H1 (cell line): ENCODE measurements around the gene OGFR. TPM values are rescaled to one million over a fixed set of nuclear protein-coding genes. Genes with fewer than 3 reads are reported as not detected.

ENCODE experiments used
- CTCF ChIA-PET: fragments of 300-600 bp; sonication (Branson Sonifier 250); formaldehyde crosslinking; loops from one replicate; lab custom pipeline; 2021; ENCODE audit not compliant: partially characterized antibody; lab: Charles Lee
- POLR2A ChIA-PET: fragments of 300-600 bp; sonication (Branson Sonifier 250); formaldehyde crosslinking; loops from one replicate; lab custom pipeline; 2021; ENCODE audit warnings: inconsistent platforms; ENCODE audit not compliant: partially characterized antibody; lab: Charles Lee
- DNase-seq, 2 experiments: peaks; one replicate each; pipeline versions ENCODE4 v3.0.0 to v3.0.0-alpha.2; 2010 to 2022; ENCODE audit warnings: low spot score in 2 of 2, low read depth in 1 of 2, mixed read lengths in 1 of 2
- FAIRE-seq: peaks from 2 replicates; lab custom pipeline; 2011; peaks lifted over from hg19 to GRCh38; lab: Jason Lieb, UNC
- H2AFZ ChIP-seq: 2 replicates; pipeline ENCODE4 v1.8.1; 2012; ENCODE audit warnings: low read length, inconsistent platforms
- H2AK5ac ChIP-seq: 2 replicates; pipeline ENCODE4 v1.6.1; 2013; ENCODE audit warnings: low read depth, low read length
- H2BK120ac ChIP-seq: replicated peaks from 2 replicates; pipeline ENCODE3; 2013; ENCODE audit warnings: low read depth, low read length, inconsistent platforms
- H2BK12ac ChIP-seq: 2 replicates; pipeline ENCODE4 v1.6.1; 2013; ENCODE audit warnings: low read depth, low read length
- H2BK15ac ChIP-seq: 2 replicates; pipeline ENCODE4 v1.6.1; 2013; ENCODE audit warnings: low read length
- H2BK20ac ChIP-seq: 2 replicates; pipeline ENCODE4 v1.6.1; 2013; ENCODE audit warnings: low read length
- H2BK5ac ChIP-seq: 2 replicates; pipeline ENCODE4 v1.6.1; 2013; ENCODE audit warnings: low read depth, low read length
- H3K14ac ChIP-seq: 2 replicates; pipeline ENCODE4 v1.6.1; 2013; ENCODE audit warnings: inconsistent platforms; ENCODE audit not compliant: insufficient read length
- H3K18ac ChIP-seq: 2 replicates; pipeline ENCODE4 v1.6.1; 2013; ENCODE audit warnings: low read length; ENCODE audit errors: extremely low read depth
- H3K23ac ChIP-seq: 2 replicates; pipeline ENCODE4 v1.6.1; 2013; ENCODE audit warnings: inconsistent platforms; ENCODE audit not compliant: insufficient read length
- H3K23me2 ChIP-seq: 2 replicates; pipeline ENCODE4 v1.6.1; 2013; ENCODE audit warnings: low read depth, low read length
- H3K27ac ChIP-seq: 2 replicates; pipeline ENCODE4 v1.6.1; 2011; ENCODE audit warnings: low read depth, low read length, inconsistent platforms
- H3K27me3 ChIP-seq, 4 experiments: replicated peaks in 1 of 4; 1 replicate in 1 of 4; 2 replicates in 3 of 4; pipeline versions ENCODE4 v1.6.1 to v1.8.1; 2011 to 2013; ENCODE audit warnings: low read length in 3 of 4, mild to moderate bottlenecking in 3 of 4, inconsistent platforms in 2 of 4, mixed read lengths in 2 of 4, moderate library complexity in 1 of 4; ENCODE audit not compliant: control insufficient read depth in 3 of 4, insufficient read depth in 3 of 4; ENCODE audit errors: extremely low read depth in 1 of 4
- H3K36me3 ChIP-seq, 4 experiments: 2 replicates each; pipeline versions ENCODE4 v1.6.1 to v1.8.1; 2011 to 2013; ENCODE audit warnings: mild to moderate bottlenecking in 4 of 4, low read length in 3 of 4, moderate library complexity in 2 of 4, control low read depth in 1 of 4, inconsistent platforms in 1 of 4; ENCODE audit not compliant: insufficient read depth in 4 of 4, control insufficient read depth in 2 of 4
- H3K4ac ChIP-seq: replicated peaks from 2 replicates; pipeline ENCODE3; 2013; ENCODE audit warnings: low read length, low read depth, mixed read lengths, inconsistent platforms; ENCODE audit not compliant: insufficient read length
- H3K4me1 ChIP-seq, 4 experiments: replicated peaks in 1 of 4; 1 replicate in 1 of 4; 2 replicates in 3 of 4; pipeline versions ENCODE4 v1.6.1 to v1.8.1; 2011 to 2013; ENCODE audit warnings: low read length in 3 of 4, inconsistent platforms in 2 of 4, mixed read lengths in 1 of 4; ENCODE audit not compliant: insufficient read depth in 4 of 4, control insufficient read depth in 3 of 4
- H3K4me2 ChIP-seq, 2 experiments: 2 replicates each; pipeline versions ENCODE4 v1.6.1 to v1.8.1; 2011 to 2013; ENCODE audit warnings: low read depth in 2 of 2, low read length in 2 of 2, control low read depth in 1 of 2, inconsistent platforms in 1 of 2, mild to moderate bottlenecking in 1 of 2; ENCODE audit not compliant: insufficient read depth in 1 of 2
- H3K4me3 ChIP-seq, 4 experiments: fragments of 200-600, 300-600 bp in 1 of 4; sonication (generic), shearing (Covaris generic), sonication (Bioruptor Twin) in 1 of 4; 2 replicates each; pipeline versions ENCODE4 v1.5.1 to v1.8.1; 2011 to 2016; ENCODE audit warnings: low read length in 4 of 4, low read depth in 3 of 4, control low read depth in 2 of 4, inconsistent platforms in 2 of 4, mild to moderate bottlenecking in 2 of 4, mixed read lengths in 1 of 4, moderate library complexity in 1 of 4; ENCODE audit not compliant: insufficient read depth in 2 of 4; ENCODE audit errors: extremely low read depth in 1 of 4
- H3K56ac ChIP-seq: replicated peaks from 2 replicates; pipeline ENCODE3; 2013; ENCODE audit warnings: low read depth, mild to moderate bottlenecking, mixed read lengths, low read length, inconsistent platforms; ENCODE audit not compliant: insufficient read length
- H3K79me1 ChIP-seq: 2 replicates; pipeline ENCODE4 v1.6.1; 2013; ENCODE audit warnings: low read depth, low read length, control low read depth
- H3K79me2 ChIP-seq, 2 experiments: 2 replicates each; pipeline versions ENCODE4 v1.6.1 to v1.8.1; 2012 to 2013; ENCODE audit warnings: low read length in 2 of 2, mild to moderate bottlenecking in 2 of 2, inconsistent platforms in 1 of 2; ENCODE audit not compliant: insufficient read depth in 2 of 2, control insufficient read depth in 1 of 2
- H3K9ac ChIP-seq, 4 experiments: replicated peaks in 1 of 4; 1 replicate in 1 of 4; 2 replicates in 3 of 4; pipeline versions ENCODE4 v1.6.1 to v1.8.1; 2011 to 2013; ENCODE audit warnings: low read depth in 3 of 4, low read length in 3 of 4, control low read depth in 2 of 4, mild to moderate bottlenecking in 2 of 4, moderate library complexity in 2 of 4, inconsistent platforms in 1 of 4; ENCODE audit errors: extremely low read depth in 1 of 4
- H3K9me3 ChIP-seq, 2 experiments: 2 replicates each; pipeline versions ENCODE4 v1.6.1 to v1.8.1; 2012 to 2013; ENCODE audit warnings: mild to moderate bottlenecking in 2 of 2, moderate library complexity in 2 of 2, control low read depth in 1 of 2, inconsistent platforms in 1 of 2, low read depth in 1 of 2, low read length in 1 of 2, mixed read lengths in 1 of 2; ENCODE audit not compliant: insufficient read depth in 2 of 2
- H4K20me1 ChIP-seq, 2 experiments: replicated peaks in 1 of 2; 2 replicates each; pipeline versions ENCODE3 to v1.8.1; 2011 to 2013; ENCODE audit warnings: inconsistent platforms in 2 of 2, low read length in 2 of 2, mild to moderate bottlenecking in 1 of 2; ENCODE audit not compliant: insufficient read depth in 2 of 2, control insufficient read depth in 1 of 2
- H4K5ac ChIP-seq: 2 replicates; pipeline ENCODE4 v1.6.1; 2013; ENCODE audit warnings: low read length, low read depth, mixed read lengths, inconsistent platforms; ENCODE audit not compliant: insufficient read length
- H4K8ac ChIP-seq: 2 replicates; pipeline ENCODE4 v1.8.0; 2013; ENCODE audit warnings: mild to moderate bottlenecking, moderate library complexity, low read length, inconsistent platforms; ENCODE audit not compliant: insufficient read depth; ENCODE audit errors: extremely low read depth
- H4K91ac ChIP-seq: replicated peaks from 2 replicates; pipeline ENCODE3; 2013; ENCODE audit warnings: low read length, mixed read lengths, inconsistent platforms; ENCODE audit not compliant: insufficient read length
- CHD2 ChIP-seq: IDR thresholded peaks from 2 replicates; pipeline ENCODE4 v1.6.1; 2012; ENCODE audit warnings: low read length, improper control_type of control experiment
- CTCF ChIP-seq, 3 experiments: IDR thresholded peaks; 1 replicate in 2 of 3; 2 replicates in 1 of 3; pipeline versions ENCODE4 v1.5.1 to v1.6.1; 2011; ENCODE audit warnings: low read length in 3 of 3, mild to moderate bottlenecking in 3 of 3, inconsistent platforms in 2 of 3, low read depth in 1 of 3, moderate library complexity in 1 of 3; ENCODE audit not compliant: insufficient read depth in 1 of 3; ENCODE audit errors: control extremely low read depth in 1 of 3
- KDM4A ChIP-seq: IDR thresholded peaks from one replicate; pipeline ENCODE4 v1.7.1; 2012; ENCODE audit warnings: low read depth, mild to moderate bottlenecking, moderate library complexity, low read length, inconsistent platforms; ENCODE audit not compliant: severe bottlenecking
- POU5F1 ChIP-seq: IDR thresholded peaks from 2 replicates; pipeline ENCODE4 v1.6.1; 2011; ENCODE audit warnings: low read depth, mild to moderate bottlenecking, low read length, moderate library complexity
- RAD21 ChIP-seq, 2 experiments: IDR thresholded peaks in 1 of 2; conservative IDR thresholded peaks in 1 of 2; 2 replicates each; pipeline ENCODE4 v1.6.1; 2011; ENCODE audit warnings: low read depth in 2 of 2, low read length in 2 of 2, improper control_type of control experiment in 1 of 2, inconsistent platforms in 1 of 2, mild to moderate bottlenecking in 1 of 2, moderate library complexity in 1 of 2
- SAP30 ChIP-seq: fragments of 300-600 bp; sonication (generic); IDR thresholded peaks from 2 replicates; pipeline ENCODE4 v1.7.1; 2012; ENCODE audit warnings: low read length, moderate library complexity, mild to moderate bottlenecking, inconsistent platforms; ENCODE audit not compliant: insufficient read depth, insufficient replicate concordance
- SUZ12 ChIP-seq: fragments of 200-600 bp; sonication (generic); IDR thresholded peaks from 2 replicates; pipeline ENCODE4 v1.6.1; 2012; ENCODE audit warnings: mild to moderate bottlenecking, inconsistent platforms, low read length, moderate library complexity, mixed read lengths
- YY1 ChIP-seq: IDR thresholded peaks from 2 replicates; pipeline ENCODE4 v1.6.1; 2011; ENCODE audit warnings: low read depth, mild to moderate bottlenecking, low read length
- ZNF274 ChIP-seq: IDR thresholded peaks from 2 replicates; pipeline ENCODE4 v1.7.0; 2012; ENCODE audit warnings: low read length, borderline replicate concordance; ENCODE audit errors: extremely low read depth
- WGBS, 2 experiments: shearing (Covaris generic) in 1 of 2; methylation state at CpG; one replicate each; pipeline versions ENCODE4 v1.1.6 to v1.1.7; 2013 to 2015; ENCODE audit warnings: low lambda C conversion rate in 2 of 2, mixed read lengths in 2 of 2, inconsistent platforms in 1 of 2, low coverage in 1 of 2, missing lambda C conversion rate in 1 of 2; ENCODE audit not compliant: insufficient replicate concordance in 2 of 2, insufficient coverage in 1 of 2, insufficient read length in 1 of 2; ENCODE audit errors: extremely low coverage in 1 of 2, missing lambda C conversion rate in 1 of 2; 5-methylcytosine and 5-hydroxymethylcytosine counted together
- polyA plus RNA-seq, 7 experiments: library from polyadenylated mRNA; depleted of rRNA in 3 of 7; stranded (reverse) in 5 of 7; unstranded in 2 of 7; fragments of >200 nt in 5 of 7; fragments of 200-250 nt in 2 of 7; gene quantifications; 1 replicate in 5 of 7; 2 replicates in 1 of 7; 4 replicates in 1 of 7; pipeline versions ENCODE4 v1.2.1 to v1.2.3, GENCODE V29; 2011 to 2013; ENCODE audit warnings: missing spikeins in 2 of 7, mixed read lengths in 2 of 7
- total RNA-seq: library from RNA; stranded (reverse); fragmentation: NEBNext Ultra II Directional; extraction: Animal tissue kit (Norgen Biotek cat#: 25700); gene quantifications from 2 replicates; pipeline ENCODE4 v1.2.1, GENCODE V29; 2021

Gene OGFR
- total and polyA plus RNA-seq, 2 of the 8 experiments (the other 6 are each of a cell fraction or from before 2014, with no cell fraction given): 13.9 to 25.1 TPM

- H3K79me1 ChIP-seq: peaks cover 2% of the 10 kb centered on the region; the same call in 1 of the 2 replicates
- ChIA-PET CTCF (interaction anchor here (1.2 kb wide), 1 partner anchor 9 kb away, joined by 3 read pairs; no protein-coding TSS in a partner anchor), POLR2A (interaction anchor here (1.2 to 1.8 kb wide), 5 partner anchors 8 to 36 kb away, joined by 3 to 10 read pairs (median 3); partner anchors contain the start of gene TCFL5)
- H3K23me2 ChIP-seq: no peaks in the 10 kb centered on the region
- no peak overlapping the region for H2BK120ac ChIP-seq
- H2BK20ac ChIP-seq: no peak overlapping the region
- H3K23ac ChIP-seq: no peak overlapping the region
- no peak overlapping the region for H3K4me3 ChIP-seq
- H2BK5ac ChIP-seq: no peak overlapping the region
- H4K5ac ChIP-seq: no peak overlapping the region
- peak overlapping the region; percentile 51; the same call in 1 of the 2 replicates for H4K8ac ChIP-seq
- H3K27me3 ChIP-seq: no peaks in the 10 kb centered on the region
- H2BK15ac ChIP-seq: no peak overlapping the region
- H2AFZ ChIP-seq: no peak overlapping the region
- no peak overlapping the region for H3K56ac ChIP-seq
- H3K27ac ChIP-seq: no peak overlapping the region
- no peaks in the 10 kb centered on the region for H3K79me2 ChIP-seq
- no peak for FAIRE-seq
- H4K20me1 ChIP-seq: peaks cover 8 to 9% of the 10 kb centered on the region in 2 experiments
- H4K91ac ChIP-seq: no peak overlapping the region
- no peaks in the 10 kb centered on the region for H3K9me3 ChIP-seq
- no peak overlapping the region for H3K18ac ChIP-seq
- peaks cover 0 to 28% (median 13%) of the 10 kb centered on the region in 4 experiments; a peak in 6 of 8 replicates for H3K36me3 ChIP-seq
- H3K4me1 ChIP-seq: no peaks in the 10 kb centered on the region
- 91% methylated on average over 22 of the region's 22 CpGs; no CpG with 5 or more reads in 1 of the 2 experiments for WGBS, 2 experiments
- H2AK5ac ChIP-seq: no peak overlapping the region
- H3K4me2 ChIP-seq: no peak overlapping the region
- no peak overlapping the region for H3K14ac ChIP-seq
- no peak overlapping the region for H3K4ac ChIP-seq
- H3K9ac ChIP-seq: no peak overlapping the region
- DNase-seq: no peak
- no peak overlapping the region for H2BK12ac ChIP-seq
- peak in 2 of 3 experiments; percentile 20 to 22; a peak in 2 of 4 replicates for TF ChIP-seq CTCF (IDR thresholded peaks at IDR 0.05; ENCODE audit: control extremely low read depth in 1 of 3, insufficient read depth in 1 of 3, low read depth in 1 of 3, low read length in 3 of 3)
- no peak for TF ChIP-seq SUZ12
- TF ChIP-seq YY1: 0 out of 2 replicates have a peak, but pooled peaks have one; percentile 39
- TF ChIP-seq SAP30: no peak
- TF ChIP-seq RAD21 (IDR thresholded peaks at IDR 0.05 in 1 of 2, conservative IDR thresholded peaks at IDR 0.05 in 1 of 2; ENCODE audit: low read depth in 2 of 2, low read length in 2 of 2): peak in 1 of 2 experiments; percentile 29; a peak in 1 of 4 replicates
- no peak for TF ChIP-seq CHD2
- no peak for TF ChIP-seq POU5F1
- TF ChIP-seq KDM4A: no peak
- no peak for TF ChIP-seq ZNF274
These were observed 45.8 kb downstream of the OGFR start for GRCh38 chr20:62850333-62850974.
